Kidney epithelial cell (primary cell): Measurements from ENCODE around the gene PHOX2A. TPM values are rescaled to one million over a fixed set of nuclear protein-coding genes. Genes with fewer than 3 reads are reported as not detected.

Experiments
- DNase-seq: peaks from one replicate; pipeline ENCODE4 v3.0.0-alpha.2; 2010; ENCODE audit warnings: low read depth
- H3K27me3 ChIP-seq: 2 replicates; pipeline ENCODE4 v1.6.0; 2011; ENCODE audit warnings: low read length; ENCODE audit not compliant: control insufficient read depth, insufficient read depth
- H3K36me3 ChIP-seq: 2 replicates; pipeline ENCODE4 v1.5.1; 2011; ENCODE audit warnings: low read length; ENCODE audit not compliant: control insufficient read depth, insufficient read depth
- H3K4me3 ChIP-seq: 2 replicates; pipeline ENCODE4 v1.5.1; 2011; ENCODE audit warnings: low read depth, mild to moderate bottlenecking, control low read depth, low read length
- total RNA-seq: library from RNA; depleted of rRNA; stranded (reverse); fragments of >200 nt; gene quantifications from 2 replicates; pipeline ENCODE4 v1.2.3, GENCODE V29; 2015
- TF ChIP-seq, protein P1 (sequence below): IDR thresholded peaks from 2 replicates; pipeline ENCODE4 v1.5.1; 2011; ENCODE audit warnings: mild to moderate bottlenecking, moderate library complexity, low read length, control low read depth, inconsistent platforms; ENCODE audit not compliant: insufficient read depth, poor library complexity, severe bottlenecking

The PHOX2A gene
- total RNA-seq, 1 donor from 2014 or later: not detected

DNA sequence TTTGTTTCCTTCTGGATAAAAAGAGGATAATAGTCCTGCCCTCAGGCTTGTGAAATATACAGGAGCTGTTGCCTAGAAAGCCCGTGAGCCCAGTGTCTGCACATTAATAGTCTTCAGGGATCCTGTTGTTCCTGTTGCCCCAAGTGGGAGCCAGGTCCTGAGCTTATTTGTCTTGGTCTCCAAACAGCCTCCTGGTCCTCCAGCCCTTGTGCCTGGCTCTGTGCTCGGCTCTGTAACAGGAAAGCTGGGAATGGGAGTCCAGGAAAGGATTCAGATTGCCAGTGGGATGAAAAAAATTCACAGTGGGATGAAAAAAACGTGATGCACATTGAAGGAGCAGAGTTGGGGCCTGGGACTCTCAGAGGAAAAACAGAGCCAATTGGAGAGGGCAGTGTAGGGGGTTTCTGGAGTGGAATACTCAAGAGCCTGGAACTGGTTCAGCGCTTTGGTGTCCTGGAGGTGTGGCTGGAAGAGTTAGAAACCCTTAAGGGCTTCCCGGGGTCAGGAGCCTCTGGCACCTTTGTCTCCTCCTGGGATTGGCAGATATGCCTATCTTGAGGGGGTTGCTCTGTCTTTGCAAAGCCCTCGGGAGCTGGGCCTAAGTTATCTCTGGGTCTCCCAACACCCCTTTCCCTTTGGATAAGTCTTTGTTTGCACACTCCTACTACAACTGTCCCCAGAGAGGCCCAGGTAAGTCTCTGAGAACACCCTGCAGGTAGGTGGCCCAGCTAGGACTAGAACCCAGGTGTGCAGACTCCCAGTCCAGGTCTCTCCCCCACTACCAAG is 21.7 kb downstream of the PHOX2A start:
- no peaks in the 10 kb centered on the region for H3K36me3 ChIP-seq
- TF ChIP-seq, protein P1, sequence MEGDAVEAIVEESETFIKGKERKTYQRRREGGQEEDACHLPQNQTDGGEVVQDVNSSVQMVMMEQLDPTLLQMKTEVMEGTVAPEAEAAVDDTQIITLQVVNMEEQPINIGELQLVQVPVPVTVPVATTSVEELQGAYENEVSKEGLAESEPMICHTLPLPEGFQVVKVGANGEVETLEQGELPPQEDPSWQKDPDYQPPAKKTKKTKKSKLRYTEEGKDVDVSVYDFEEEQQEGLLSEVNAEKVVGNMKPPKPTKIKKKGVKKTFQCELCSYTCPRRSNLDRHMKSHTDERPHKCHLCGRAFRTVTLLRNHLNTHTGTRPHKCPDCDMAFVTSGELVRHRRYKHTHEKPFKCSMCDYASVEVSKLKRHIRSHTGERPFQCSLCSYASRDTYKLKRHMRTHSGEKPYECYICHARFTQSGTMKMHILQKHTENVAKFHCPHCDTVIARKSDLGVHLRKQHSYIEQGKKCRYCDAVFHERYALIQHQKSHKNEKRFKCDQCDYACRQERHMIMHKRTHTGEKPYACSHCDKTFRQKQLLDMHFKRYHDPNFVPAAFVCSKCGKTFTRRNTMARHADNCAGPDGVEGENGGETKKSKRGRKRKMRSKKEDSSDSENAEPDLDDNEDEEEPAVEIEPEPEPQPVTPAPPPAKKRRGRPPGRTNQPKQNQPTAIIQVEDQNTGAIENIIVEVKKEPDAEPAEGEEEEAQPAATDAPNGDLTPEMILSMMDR: no peak
- H3K27me3 ChIP-seq: peaks cover 6% of the 10 kb centered on the region
- no peak for DNase-seq
- peak overlapping the region; percentile 77 for H3K4me3 ChIP-seq

DNA sequence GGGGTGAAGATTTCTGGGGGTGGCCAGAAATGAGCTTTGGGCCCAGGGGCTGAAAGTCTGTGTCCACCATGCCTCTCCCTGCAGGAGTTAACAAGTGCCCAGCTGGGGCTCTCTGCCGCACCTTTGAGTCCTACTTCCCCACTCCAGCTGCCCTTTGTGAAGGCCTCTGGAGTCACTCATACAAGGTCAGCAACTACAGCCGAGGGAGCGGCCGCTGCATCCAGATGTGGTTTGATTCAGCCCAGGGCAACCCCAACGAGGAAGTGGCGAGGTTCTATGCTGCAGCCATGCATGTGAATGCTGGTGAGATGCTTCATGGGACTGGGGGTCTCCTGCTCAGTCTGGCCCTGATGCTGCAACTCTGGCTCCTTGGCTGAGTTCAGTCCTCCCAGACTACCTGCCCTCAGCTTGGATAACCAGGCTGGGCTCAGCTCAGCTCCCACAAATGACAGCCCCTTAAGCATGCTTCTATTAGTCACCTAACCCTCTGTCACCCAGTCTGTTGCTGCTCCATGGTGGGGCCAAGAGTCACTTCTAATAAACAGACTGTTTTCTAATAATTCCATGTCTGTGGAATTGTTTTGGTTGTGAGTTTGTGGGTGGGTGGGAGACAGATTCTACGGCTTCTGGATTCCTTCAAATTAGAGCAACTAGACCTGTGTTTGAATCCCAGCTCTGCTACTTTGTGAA is 22.4 kb downstream of the PHOX2A start:
- Histone ChIP-seq H3K27me3 (peaks cover 6% of the 10 kb centered on the region), H3K4me3 (no peak overlapping the region), H3K36me3 (no peaks in the 10 kb centered on the region)
- TF ChIP-seq, protein P1: no peak
- no peak for DNase-seq

DNA sequence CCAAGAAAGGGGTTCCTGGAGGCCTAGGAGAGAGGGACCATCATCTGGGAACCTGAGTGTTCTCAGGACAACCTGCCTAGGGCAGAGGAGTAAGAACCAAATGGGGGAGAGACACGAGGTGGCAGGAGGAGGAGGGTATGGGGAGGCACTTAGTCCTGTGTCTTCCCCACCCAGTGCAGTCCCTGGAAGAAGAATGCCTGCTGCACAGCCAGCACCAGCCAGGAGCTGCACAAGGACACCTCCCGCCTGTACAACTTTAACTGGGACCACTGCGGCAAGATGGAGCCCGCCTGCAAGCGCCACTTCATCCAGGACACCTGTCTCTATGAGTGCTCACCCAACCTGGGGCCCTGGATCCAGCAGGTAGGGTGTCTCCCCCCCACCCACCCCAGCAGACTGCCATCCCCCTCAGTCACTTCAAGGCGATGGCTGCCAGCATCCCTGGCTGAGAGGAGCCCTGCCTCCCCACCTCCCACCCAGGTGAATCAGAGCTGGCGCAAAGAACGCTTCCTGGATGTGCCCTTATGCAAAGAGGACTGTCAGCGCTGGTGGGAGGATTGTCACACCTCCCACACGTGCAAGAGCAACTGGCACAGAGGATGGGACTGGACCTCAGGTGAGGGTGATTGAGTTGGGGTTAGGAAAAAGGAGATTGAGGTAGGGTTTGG is 23.1 kb downstream of the PHOX2A start:
- Histone ChIP-seq H3K27me3 (peaks cover 6% of the 10 kb centered on the region), H3K36me3 (no peaks in the 10 kb centered on the region), H3K4me3 (no peak overlapping the region)
- no peak for DNase-seq
- TF ChIP-seq, protein P1: no peak

DNA sequence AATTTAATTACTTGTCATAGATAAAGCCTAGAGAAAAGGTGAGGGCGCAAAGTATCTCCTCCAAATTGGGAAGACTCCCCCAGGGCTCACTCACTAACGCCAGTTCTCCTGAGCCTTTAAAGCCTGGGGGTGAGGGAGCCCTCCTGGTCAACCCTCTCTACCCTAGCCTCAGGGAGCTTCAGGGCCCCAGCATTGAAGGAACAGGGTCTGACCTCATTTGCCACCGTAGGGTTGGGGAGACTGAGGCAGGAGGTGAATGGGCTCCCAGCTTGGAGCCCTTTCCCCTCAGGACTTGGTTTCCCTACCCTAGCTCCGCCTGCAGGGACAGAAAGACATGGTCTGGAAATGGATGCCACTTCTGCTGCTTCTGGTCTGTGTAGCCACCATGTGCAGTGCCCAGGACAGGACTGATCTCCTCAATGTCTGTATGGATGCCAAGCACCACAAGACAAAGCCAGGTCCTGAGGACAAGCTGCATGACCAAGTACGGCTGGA is 25.7 kb downstream of the PHOX2A start:
- DNase-seq: no peak
- TF ChIP-seq, protein P1: no peak
- no peaks in the 10 kb centered on the region for H3K36me3 ChIP-seq
- peaks cover 6% of the 10 kb centered on the region for H3K27me3 ChIP-seq
- no peak overlapping the region for H3K4me3 ChIP-seq

DNA sequence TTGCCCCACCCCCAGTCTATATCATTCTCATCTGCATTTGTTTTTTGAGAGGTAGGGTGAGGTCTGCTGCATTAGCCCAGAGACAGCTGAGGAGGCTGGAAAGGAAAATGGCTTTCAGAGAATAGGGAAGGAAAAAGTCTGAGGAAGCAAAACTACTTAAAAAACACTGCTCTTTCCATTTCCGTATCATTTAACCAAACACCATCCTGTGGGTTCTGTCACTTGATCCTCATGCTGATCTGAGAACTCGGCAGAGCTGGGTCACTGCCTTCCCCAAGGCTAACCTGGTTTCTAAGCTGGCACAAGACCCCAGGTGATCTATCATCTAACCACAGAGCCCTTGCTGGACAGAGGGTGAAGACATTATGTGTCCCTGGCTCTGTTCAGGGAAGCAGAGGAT is 26.1 kb downstream of the PHOX2A start:
- H3K27me3 ChIP-seq: peaks cover 6% of the 10 kb centered on the region
- DNase-seq: no peak

More for the DNA sequence above, 26.1 kb downstream of the PHOX2A start:
- Histone ChIP-seq H3K36me3 (no peaks in the 10 kb centered on the region), H3K4me3 (no peak overlapping the region)
- TF ChIP-seq, protein P1: no peak
